A549 (cell line): ENCODE results near the gene CPA3. TPM values are rescaled to one million over a fixed set of nuclear protein-coding genes. Genes with fewer than 3 reads are reported as not detected.

Source experiments
- ATAC-seq, 2 experiments: fragments of 200-7000 bp in 1 of 2; fragments of >200 bp in 1 of 2; cut with Nextera tagmentation in 1 of 2; cut with Tn5 transposase in 1 of 2; 3 replicates each; pipeline versions ENCODE4 v1.8.0 to v1.9.1; 2018 to 2020; ENCODE audit warnings: mild to moderate bottlenecking in 1 of 2, moderate library complexity in 1 of 2
- CTCF ChIA-PET: fragments of 300-600 bp; sonication (Branson Sonifier 250); formaldehyde crosslinking; extraction: SDS; loops from one replicate; lab custom pipeline; 2021; ENCODE audit warnings: antibody characterized with exemption, inconsistent platforms; lab: Yijun Ruan, JAX
- POLR2A ChIA-PET: fragments of 350-600 bp; formaldehyde crosslinking; extraction: SDS; loops from one replicate; lab custom pipeline; 2021; ENCODE audit warnings: antibody characterized with exemption, inconsistent platforms; lab: Yijun Ruan, JAX
- DNase-seq, 2 experiments: peaks; one replicate each; pipeline versions ENCODE4 v3.0.0 to v3.0.0-alpha.2; 2011 to 2016; ENCODE audit warnings: low read depth in 1 of 2, low spot score in 1 of 2
- FAIRE-seq: peaks from 2 replicates; lab custom pipeline; 2011; peaks lifted over from hg19 to GRCh38; lab: Jason Lieb, UNC
- H3K27ac ChIP-seq, 2 experiments: fragments of >200 bp; sonication (Bioruptor Twin); formaldehyde crosslinking; 3 replicates each; pipeline ENCODE4 v1.5.1; 2016 to 2017
- H3K4me1 ChIP-seq: fragments of >200 bp; sonication (Bioruptor Twin); formaldehyde crosslinking; 3 replicates; pipeline ENCODE4 v1.6.1; 2016
- H3K4me2 ChIP-seq: fragments of >200 bp; sonication (Bioruptor Twin); formaldehyde crosslinking; 3 replicates; pipeline ENCODE4 v1.6.1; 2016
- H3K4me3 ChIP-seq: fragments of >200 bp; sonication (Bioruptor Twin); formaldehyde crosslinking; 3 replicates; pipeline ENCODE4 v1.5.1; 2016
- H3K9me3 ChIP-seq: fragments of >200 bp; sonication (Bioruptor Twin); formaldehyde crosslinking; 3 replicates; pipeline ENCODE4 v1.6.1; 2016
- BCL3 ChIP-seq: fragments of >200 bp; sonication (Bioruptor Twin); formaldehyde crosslinking; IDR thresholded peaks from 3 replicates; pipeline ENCODE4 v1.6.1; 2016
- BHLHE40 ChIP-seq: IDR thresholded peaks from 2 replicates; pipeline ENCODE4 v1.6.1; 2012; ENCODE audit warnings: low read depth, low read length, inconsistent platforms
- CBX8 ChIP-seq: fragments of 200-600 bp; sonication (generic); IDR thresholded peaks from 2 replicates; pipeline ENCODE4 v1.6.1; 2016
- E2F6 ChIP-seq: IDR thresholded peaks from 2 replicates; pipeline ENCODE4 v1.6.1; 2012; ENCODE audit warnings: low read depth, borderline replicate concordance
- EHMT2 ChIP-seq: fragments of 200-600 bp; sonication (generic); IDR thresholded peaks from 2 replicates; pipeline ENCODE4 v1.6.1; 2016; ENCODE audit warnings: antibody characterized with exemption, low read depth, mild to moderate bottlenecking, moderate library complexity
- FOSB ChIP-seq: fragments of 250-450 bp; sonication (Bioruptor Pico); IDR thresholded peaks from 2 replicates; pipeline ENCODE4 v1.5.0; 2020; ENCODE audit warnings: mild to moderate bottlenecking, moderate library complexity
- HDAC2 ChIP-seq: fragments of 200-600 bp; sonication (generic); IDR thresholded peaks from 2 replicates; pipeline ENCODE4 v1.6.1; 2016
- HOXB13 ChIP-seq: fragments of 250-450 bp; sonication (Bioruptor Pico); IDR thresholded peaks from 2 replicates; pipeline ENCODE4 v1.5.0; 2020; ENCODE audit warnings: low read depth, mild to moderate bottlenecking, moderate library complexity
- MAFK ChIP-seq: fragments of 450-650 bp; IDR thresholded peaks from 2 replicates; pipeline ENCODE4 v1.6.1; 2014; ENCODE audit not compliant: partially characterized antibody
- MAZ ChIP-seq: fragments of 150-350 bp; IDR thresholded peaks from 2 replicates; pipeline ENCODE4 v1.6.1; 2014; ENCODE audit warnings: antibody characterized with exemption, low read depth, low read length, borderline replicate concordance
- MYC ChIP-seq: IDR thresholded peaks from 2 replicates; pipeline ENCODE4 v1.6.1; 2012; ENCODE audit warnings: mild to moderate bottlenecking, inconsistent platforms, low read length, improper control_type of control experiment, borderline replicate concordance
- NFE2L2 ChIP-seq: fragments of 150-350 bp; conservative IDR thresholded peaks from 2 replicates; pipeline ENCODE4 v1.6.1; 2014; ENCODE audit warnings: low read length
- RFX5 ChIP-seq: fragments of 450-650 bp; IDR thresholded peaks from 2 replicates; pipeline ENCODE4 v1.7.1; 2014; ENCODE audit warnings: antibody characterized with exemption, mild to moderate bottlenecking, moderate library complexity
- RNF2 ChIP-seq: fragments of 200-600 bp; sonication (generic); IDR thresholded peaks from 2 replicates; pipeline ENCODE4 v1.6.1; 2016; ENCODE audit warnings: low read depth, mild to moderate bottlenecking, antibody characterized with exemption, moderate library complexity, borderline replicate concordance
- SMC3 ChIP-seq: fragments of >200 bp; sonication (Bioruptor Twin); formaldehyde crosslinking; IDR thresholded peaks from 3 replicates; pipeline ENCODE4 v1.6.1; 2018; ENCODE audit warnings: inconsistent platforms
- TFCP2L1 ChIP-seq: fragments of 250-450 bp; sonication (Bioruptor Pico); IDR thresholded peaks from 2 replicates; pipeline ENCODE4 v1.5.0; 2021; ENCODE audit warnings: mild to moderate bottlenecking
- TP53 ChIP-seq: fragments of 250-450 bp; sonication (Bioruptor Pico); IDR thresholded peaks from 2 replicates; pipeline ENCODE4 v1.5.0; 2021; ENCODE audit warnings: mild to moderate bottlenecking, moderate library complexity
- USF2 ChIP-seq: fragments of 450-650 bp; IDR thresholded peaks from 2 replicates; pipeline ENCODE4 v1.6.1; 2014; ENCODE audit warnings: antibody characterized with exemption
- ZC3H11A ChIP-seq: fragments of 450-650 bp; IDR thresholded peaks from 2 replicates; pipeline ENCODE4 v1.6.1; 2014; ENCODE audit warnings: antibody characterized with exemption, mild to moderate bottlenecking
- ZFP36 ChIP-seq: fragments of 450-650 bp; IDR thresholded peaks from 2 replicates; pipeline ENCODE4 v1.6.1; 2014; ENCODE audit warnings: borderline replicate concordance; ENCODE audit not compliant: partially characterized antibody
- ZNF302 ChIP-seq: fragments of 250-450 bp; sonication (Bioruptor Pico); IDR thresholded peaks from 2 replicates; pipeline ENCODE4 v1.9.0; 2021; ENCODE audit warnings: inconsistent platforms, mild to moderate bottlenecking, moderate library complexity
- ZSCAN20 ChIP-seq: fragments of 250-450 bp; sonication (Bioruptor Pico); IDR thresholded peaks from 2 replicates; pipeline ENCODE4 v1.8.0; 2022; ENCODE audit warnings: mild to moderate bottlenecking, moderate library complexity
- WGBS: methylation state at CpG from one replicate; pipeline ENCODE4 v1.1.6; 2017; ENCODE audit errors: missing lambda C conversion rate; 5-methylcytosine and 5-hydroxymethylcytosine counted together
- polyA plus RNA-seq, 4 experiments: library from polyadenylated mRNA; depleted of rRNA in 3 of 4; stranded (reverse); fragments of >200 nt; fragmentation: RNase III in 1 of 4; extraction: RNeasy Plus Mini Kit Qiagen cat#74134 plus additional on column Dnase treatment in 1 of 4; gene quantifications; 2 replicates in 3 of 4; 3 replicates in 1 of 4; pipeline ENCODE4 v1.2.3, GENCODE V29; 2011 to 2017

The CPA3 gene
- polyA plus RNA-seq, 2 of the 4 experiments (the other 2 are of a cell fraction), result not detected

- TF ChIP-seq TFCP2L1 (no peak), ZSCAN20 (no peak), HOXB13 (CRISPR knock-in tag) (no peak), NFE2L2 (no peak), E2F6 (no peak), ZFP36 (no peak), CBX8 (no peak), RNF2 (no peak), MAZ (no peak)
- ChIA-PET POLR2A (no interaction called here), CTCF (no interaction called here)
- H3K9me3 ChIP-seq, result no peaks in the 10 kb centered on the region
- no peak for ATAC-seq
- H3K27ac ChIP-seq, result no peak overlapping the region
- FAIRE-seq, result no peak
- no peaks in the 10 kb centered on the region for H3K4me1 ChIP-seq
- DNase-seq, result no peak
- no peak overlapping the region for H3K4me2 ChIP-seq
- H3K4me3 ChIP-seq, result no peak overlapping the region
- 2% methylated on average over 1 of the region's 1 CpG for WGBS
Measured at GRCh38 chr3:148847351-148847750, 17.7 kb upstream of the CPA3 start.

- TF ChIP-seq TP53 (CRISPR knock-in tag), result no peak
- TF ChIP-seq ZNF302 (CRISPR knock-in tag), result no peak
- TF ChIP-seq HOXB13 (CRISPR knock-in tag), result no peak
- peak; percentile 64 for TF ChIP-seq MAFK
- DNase-seq, result no peak
- 72% methylated on average over 1 of the region's 1 CpG for WGBS
- no peaks in the 10 kb centered on the region for H3K9me3 ChIP-seq
- H3K4me2 ChIP-seq, result no peak overlapping the region
- no peak overlapping the region for H3K4me3 ChIP-seq
- no peak overlapping the region for H3K27ac ChIP-seq
- ChIA-PET POLR2A (no interaction called here), CTCF (interaction anchor here (1.7 kb wide), 1 partner anchor 12 kb away, joined by 5 read pairs; no protein-coding TSS in a partner anchor)
- ATAC-seq, result no peak
- no peak for FAIRE-seq
- H3K4me1 ChIP-seq, result no peaks in the 10 kb centered on the region
Measured at GRCh38 chr3:148848410-148848809, 16.7 kb upstream of the CPA3 start.

GRCh38 chr3:148852271-148852992 lies 12.7 kb upstream of the CPA3 start:
- H3K4me3 ChIP-seq, result no peak overlapping the region
- H3K4me1 ChIP-seq, result no peaks in the 10 kb centered on the region
- no peak for FAIRE-seq
- ATAC-seq, result no peak
- no peak overlapping the region for H3K27ac ChIP-seq
- TF ChIP-seq ZC3H11A (no peak), E2F6 (no peak), SMC3 (no peak), BHLHE40 (no peak), BCL3 (no peak), FOSB (CRISPR knock-in tag) (no peak)
- CTCF ChIA-PET, result interaction anchor here (2.3 kb wide), 1 partner anchor 92 kb away, joined by 8 read pairs; no protein-coding TSS in a partner anchor
- H3K9me3 ChIP-seq, result no peaks in the 10 kb centered on the region
- POLR2A ChIA-PET, result no interaction called here
- WGBS, result 63% methylated on average over 7 of the region's 7 CpGs
- no peak overlapping the region for H3K4me2 ChIP-seq
- DNase-seq, result no peak

GRCh38 chr3:148853076-148853475 lies 12.0 kb upstream of the CPA3 start:
- no peak overlapping the region for H3K4me2 ChIP-seq
- DNase-seq, result no peak
- 62% methylated on average over 2 of the region's 2 CpGs for WGBS
- no peak for FAIRE-seq
- no peak overlapping the region for H3K4me3 ChIP-seq
- H3K27ac ChIP-seq, result no peak overlapping the region
- TF ChIP-seq EHMT2 (no peak), MYC (no peak), HDAC2 (no peak), USF2 (no peak), ZSCAN20 (no peak), RFX5 (no peak)
- ATAC-seq, result no peak
- no peaks in the 10 kb centered on the region for H3K9me3 ChIP-seq
- ChIA-PET POLR2A (no interaction called here), CTCF (interaction anchor here (1.0 to 2.3 kb wide), 3 partner anchors 9 to 473 kb away, joined by 3 to 8 read pairs (median 6); no protein-coding TSS in a partner anchor)
- no peaks in the 10 kb centered on the region for H3K4me1 ChIP-seq
